GM23338 (cell line): ENCODE data around the gene ELAVL4. TPM values are rescaled to one million over a fixed set of nuclear protein-coding genes. Genes with fewer than 3 reads are reported as not detected.

ENCODE experiments used
- ATAC-seq: fragments of 200-7000 bp; cut with Tn5 transposase; 3 replicates; pipeline ENCODE4 v1.9.1; 2020
- DNase-seq: peaks from one replicate; pipeline ENCODE4 v3.0.0-alpha.2; 2015; ENCODE audit warnings: low spot score
- H2AFZ ChIP-seq: fragments of 200-600 bp; sonication (generic); 2 replicates; pipeline ENCODE4 v1.8.0; 2016; ENCODE audit warnings: antibody characterized with exemption, mild to moderate bottlenecking, moderate library complexity
- H3F3A ChIP-seq: fragments of 200-600 bp; sonication (generic); replicated peaks from 2 replicates; pipeline ENCODE4 v1.8.0; 2017; ENCODE audit warnings: antibody characterized with exemption, mixed run types, low read depth
- H3K27ac ChIP-seq: fragments of 200-600 bp; sonication (generic); 2 replicates; pipeline ENCODE4 v1.6.1; 2016; ENCODE audit warnings: low read depth
- H3K27me3 ChIP-seq: fragments of 200-600 bp; sonication (generic); 2 replicates; pipeline ENCODE4 v1.8.0; 2016; ENCODE audit warnings: mild to moderate bottlenecking, mixed run types, moderate library complexity; ENCODE audit not compliant: insufficient read depth
- H3K36me3 ChIP-seq: fragments of 200-600 bp; sonication (generic); 2 replicates; pipeline ENCODE4 v1.8.0; 2016; ENCODE audit warnings: mild to moderate bottlenecking; ENCODE audit not compliant: insufficient read depth
- H3K4me1 ChIP-seq: fragments of 200-600 bp; sonication (generic); 2 replicates; pipeline ENCODE4 v1.8.0; 2016; ENCODE audit warnings: mild to moderate bottlenecking, moderate library complexity; ENCODE audit not compliant: insufficient read depth
- H3K4me2 ChIP-seq: fragments of 200-600 bp; sonication (generic); 2 replicates; pipeline ENCODE4 v1.7.1; 2017; ENCODE audit warnings: mixed run types
- H3K4me3 ChIP-seq: fragments of 200-600 bp; sonication (generic); 2 replicates; pipeline ENCODE4 v1.6.1; 2016; ENCODE audit warnings: mixed run types
- H3K79me2 ChIP-seq: fragments of 200-600 bp; sonication (generic); replicated peaks from 2 replicates; pipeline ENCODE4 v1.8.0; 2017; ENCODE audit warnings: mild to moderate bottlenecking; ENCODE audit not compliant: insufficient read depth
- H3K9me2 ChIP-seq: fragments of 200-600 bp; sonication (generic); 2 replicates; pipeline ENCODE4 v1.8.0; 2017; ENCODE audit not compliant: insufficient read depth
- H4K20me1 ChIP-seq: fragments of 200-600 bp; sonication (generic); replicated peaks from 2 replicates; pipeline ENCODE4 v1.8.0; 2017; ENCODE audit warnings: mild to moderate bottlenecking; ENCODE audit not compliant: insufficient read depth
- H3K27ac Mint-ChIP-seq: 2 replicates; pipeline ENCODE4 v1.8.0; 2020; ENCODE audit warnings: inconsistent platforms, mild to moderate bottlenecking, moderate library complexity, mixed read lengths
- H3K27me3 Mint-ChIP-seq: 3 replicates; pipeline ENCODE4 v1.8.0; 2022; ENCODE audit warnings: low read depth, mild to moderate bottlenecking, moderate library complexity, mixed read lengths, inconsistent platforms; ENCODE audit not compliant: insufficient read depth, poor library complexity
- H3K36me3 Mint-ChIP-seq: 3 replicates; pipeline ENCODE4 v1.8.0; 2021; ENCODE audit warnings: low read depth, mild to moderate bottlenecking, inconsistent platforms, moderate library complexity, mixed read lengths
- H3K4me1 Mint-ChIP-seq: 3 replicates; pipeline ENCODE4 v1.8.0; 2020; ENCODE audit warnings: mild to moderate bottlenecking, inconsistent platforms, mixed read lengths
- H3K4me3 Mint-ChIP-seq: 3 replicates; pipeline ENCODE4 v1.8.0; 2021; ENCODE audit warnings: moderate library complexity, mild to moderate bottlenecking, inconsistent platforms, mixed read lengths
- H3K9me3 Mint-ChIP-seq: 3 replicates; pipeline ENCODE4 v1.8.0; 2020; ENCODE audit warnings: moderate library complexity, mild to moderate bottlenecking, inconsistent platforms, mixed read lengths
- CREB1 ChIP-seq: fragments of 250-450 bp; sonication (Bioruptor Pico); IDR thresholded peaks from 2 replicates; pipeline ENCODE4 v1.5.0; 2020; ENCODE audit warnings: low read depth, mild to moderate bottlenecking, moderate library complexity
- CTCF ChIP-seq, 2 experiments: fragments of 200-600 bp in 1 of 2; sonication (generic) in 1 of 2; conservative IDR thresholded peaks; 2 replicates each; pipeline versions ENCODE4 v1.5.1 to v1.6.1; 2016 to 2017; ENCODE audit warnings: antibody characterized with exemption in 2 of 2, low read depth in 2 of 2, mild to moderate bottlenecking in 2 of 2, moderate library complexity in 1 of 2
- ETS1 ChIP-seq: IDR thresholded peaks from 2 replicates; pipeline ENCODE4 v1.6.1; 2016; ENCODE audit warnings: antibody characterized with exemption
- EZH2 ChIP-seq: fragments of 200-600 bp; sonication (generic); IDR thresholded peaks from one replicate; pipeline ENCODE4 v1.8.0; 2017; ENCODE audit warnings: antibody characterized with exemption, mild to moderate bottlenecking, low read depth; ENCODE audit not compliant: unreplicated experiment
- EZH2phosphoT487 ChIP-seq: fragments of 200-600 bp; sonication (generic); IDR thresholded peaks from one replicate; pipeline ENCODE4 v1.8.1; 2018; ENCODE audit warnings: antibody characterized with exemption; ENCODE audit not compliant: unreplicated experiment
- JUNB ChIP-seq: IDR thresholded peaks from one replicate; pipeline ENCODE4 v1.6.1; 2016; ENCODE audit warnings: antibody characterized with exemption; ENCODE audit not compliant: unreplicated experiment
- POLR2AphosphoS5 ChIP-seq: IDR thresholded peaks from 2 replicates; pipeline ENCODE4 v1.6.1; 2016; ENCODE audit warnings: antibody characterized with exemption, low read depth
- STAT1 ChIP-seq: IDR thresholded peaks from one replicate; pipeline ENCODE4 v1.6.1; 2016; ENCODE audit warnings: antibody characterized with exemption; ENCODE audit not compliant: unreplicated experiment
- ZNF114 ChIP-seq: fragments of 250-450 bp; sonication (Bioruptor Pico); IDR thresholded peaks from 2 replicates; pipeline ENCODE4 v1.5.0; 2020; ENCODE audit warnings: mild to moderate bottlenecking, moderate library complexity
- ZNF331 ChIP-seq: fragments of 250-450 bp; sonication (Bioruptor Pico); IDR thresholded peaks from 2 replicates; pipeline ENCODE4 v1.5.0; 2020; ENCODE audit warnings: low read depth, mild to moderate bottlenecking, moderate library complexity
- polyA plus RNA-seq: library from polyadenylated mRNA; unstranded; fragments of >200 nt; fragmentation: Nextera tagmentation; extraction: Ambion mirVana; gene quantifications from 2 replicates; pipeline ENCODE4 v1.2.1, GENCODE V29; 2016
- total RNA-seq: library from RNA; depleted of rRNA; stranded (reverse); fragments of >200 nt; shearing (Covaris generic); gene quantifications from 2 replicates; pipeline ENCODE4 v1.2.3, GENCODE V29; 2014
- TF ChIP-seq, protein P1 (sequence below): IDR thresholded peaks from one replicate; pipeline ENCODE4 v1.6.1; 2018; ENCODE audit warnings: antibody characterized with exemption; ENCODE audit not compliant: unreplicated experiment

The ELAVL4 gene
- total and polyA plus RNA-seq, 2 experiments from 2014 or later, result 1.4 to 1.9 TPM

- TF ChIP-seq, protein P1, sequence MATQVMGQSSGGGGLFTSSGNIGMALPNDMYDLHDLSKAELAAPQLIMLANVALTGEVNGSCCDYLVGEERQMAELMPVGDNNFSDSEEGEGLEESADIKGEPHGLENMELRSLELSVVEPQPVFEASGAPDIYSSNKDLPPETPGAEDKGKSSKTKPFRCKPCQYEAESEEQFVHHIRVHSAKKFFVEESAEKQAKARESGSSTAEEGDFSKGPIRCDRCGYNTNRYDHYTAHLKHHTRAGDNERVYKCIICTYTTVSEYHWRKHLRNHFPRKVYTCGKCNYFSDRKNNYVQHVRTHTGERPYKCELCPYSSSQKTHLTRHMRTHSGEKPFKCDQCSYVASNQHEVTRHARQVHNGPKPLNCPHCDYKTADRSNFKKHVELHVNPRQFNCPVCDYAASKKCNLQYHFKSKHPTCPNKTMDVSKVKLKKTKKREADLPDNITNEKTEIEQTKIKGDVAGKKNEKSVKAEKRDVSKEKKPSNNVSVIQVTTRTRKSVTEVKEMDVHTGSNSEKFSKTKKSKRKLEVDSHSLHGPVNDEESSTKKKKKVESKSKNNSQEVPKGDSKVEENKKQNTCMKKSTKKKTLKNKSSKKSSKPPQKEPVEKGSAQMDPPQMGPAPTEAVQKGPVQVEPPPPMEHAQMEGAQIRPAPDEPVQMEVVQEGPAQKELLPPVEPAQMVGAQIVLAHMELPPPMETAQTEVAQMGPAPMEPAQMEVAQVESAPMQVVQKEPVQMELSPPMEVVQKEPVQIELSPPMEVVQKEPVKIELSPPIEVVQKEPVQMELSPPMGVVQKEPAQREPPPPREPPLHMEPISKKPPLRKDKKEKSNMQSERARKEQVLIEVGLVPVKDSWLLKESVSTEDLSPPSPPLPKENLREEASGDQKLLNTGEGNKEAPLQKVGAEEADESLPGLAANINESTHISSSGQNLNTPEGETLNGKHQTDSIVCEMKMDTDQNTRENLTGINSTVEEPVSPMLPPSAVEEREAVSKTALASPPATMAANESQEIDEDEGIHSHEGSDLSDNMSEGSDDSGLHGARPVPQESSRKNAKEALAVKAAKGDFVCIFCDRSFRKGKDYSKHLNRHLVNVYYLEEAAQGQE, result no peak
- TF ChIP-seq CTCF (conservative IDR thresholded peaks at IDR 0.05; ENCODE audit: low read depth in 2 of 2), result no peak
- no peak for TF ChIP-seq STAT1
- no peak for TF ChIP-seq EZH2phosphoT487
- TF ChIP-seq CREB1 (CRISPR knock-in tag), result no peak
- TF ChIP-seq POLR2AphosphoS5, result no peak
- no peak for TF ChIP-seq EZH2
- TF ChIP-seq JUNB, result no peak
These were observed 67.3 kb downstream of the ELAVL4 start (continued) for GRCh38 chr1:50175719-50176639.

- ATAC-seq, result no peak
- Histone ChIP-seq H4K20me1 (no peaks in the 10 kb centered on the region; the same call in 1 of the 2 replicates), H3K4me3 (no peak overlapping the region), H3K36me3 (no peaks in the 10 kb centered on the region), H3K4me1 (no peaks in the 10 kb centered on the region), H3K79me2 (no peaks in the 10 kb centered on the region), H3K27me3 (no peaks in the 10 kb centered on the region), H2AFZ (no peak overlapping the region), H3F3A (no peaks in the 10 kb centered on the region), H3K4me2 (no peak overlapping the region), H3K27ac (no peak overlapping the region), H3K9me2 (no peaks in the 10 kb centered on the region)
- Mint-ChIP-seq H3K27me3 (no peaks in the 10 kb centered on the region), H3K36me3 (no peaks in the 10 kb centered on the region), H3K9me3 (no peaks in the 10 kb centered on the region), H3K4me3 (no peak overlapping the region), H3K4me1 (peaks cover 8% of the 10 kb centered on the region; the same call in 2 of the 3 replicates), H3K27ac (no peak overlapping the region)
- DNase-seq, result no peak
- TF ChIP-seq CREB1 (CRISPR knock-in tag) (no peak), STAT1 (no peak), ZNF114 (CRISPR knock-in tag) (no peak), CTCF (conservative IDR thresholded peaks at IDR 0.05; ENCODE audit: low read depth in 2 of 2) (no peak), ETS1 (no peak), ZNF331 (no peak)
- TF ChIP-seq, protein P1, result no peak
These were observed 69.3 kb downstream of the ELAVL4 start for GRCh38 chr1:50177994-50178393.
